Fibroblast of skin of left biceps (primary cell): ENCODE data around the gene PYGM.

Source experiments
- DNase-seq, 2 experiments: peaks; one replicate each; pipeline ENCODE4 v3.0.0-alpha.2; 2013; ENCODE audit warnings: low read depth in 2 of 2

The PYGM gene

GRCh38 chr11:64759722-64760719 is at the start of gene PYGM:
TSS of gene PYGM (minus strand) at chr11:64759974. CDS start at chr11:64759898, 76 bp downstream.
- no peak for DNase-seq

- DNase-seq, result no peak
Observed at GRCh38 chr11:64805481-64805880, 45.7 kb upstream of the PYGM start.

- DNase-seq, result no peak
Observed at GRCh38 chr11:64804346-64805210, 44.8 kb upstream of the PYGM start.

GRCh38 chr11:64803846-64804345 is 44.1 kb upstream of the PYGM start:
- no peak for DNase-seq

GRCh38 chr11:64803158-64803845 is 43.5 kb upstream of the PYGM start, which contains the start of gene MAP4K2:
TSS of gene MAP4K2 (minus strand) at chr11:64803214. CDS start at chr11:64803149, 65 bp downstream.
- DNase-seq, result peak; percentile 40 to 58

- DNase-seq, result no peak
Observed at GRCh38 chr11:64802370-64803157, 42.8 kb upstream of the PYGM start.

GRCh38 chr11:64801561-64802369 is 42.0 kb upstream of the PYGM start:
- no peak for DNase-seq

GRCh38 chr11:64801158-64801464 is 41.3 kb upstream of the PYGM start:
- DNase-seq, result no peak

GRCh38 chr11:64800303-64801157 is 40.8 kb upstream of the PYGM start:
- DNase-seq, result no peak

- DNase-seq, result no peak
Observed at GRCh38 chr11:64799623-64800302, 40.0 kb upstream of the PYGM start.

GRCh38 chr11:64799256-64799622 is 39.5 kb upstream of the PYGM start:
- no peak for DNase-seq

- no peak for DNase-seq
Observed at GRCh38 chr11:64796757-64797541, 37.2 kb upstream of the PYGM start.

GRCh38 chr11:64796047-64796756 is 36.4 kb upstream of the PYGM start:
- DNase-seq, result no peak

- DNase-seq, result no peak
Observed at GRCh38 chr11:64794526-64794925, 34.8 kb upstream of the PYGM start.

- no peak for DNase-seq
Observed at GRCh38 chr11:64793271-64794160, 33.7 kb upstream of the PYGM start.

GRCh38 chr11:64792482-64792881 is 32.7 kb upstream of the PYGM start:
- DNase-seq, result no peak
